HG02981 (cell line): Measurements from ENCODE around the gene SMIM11.
A peak's percentile ranks its signal among the peaks of the same experiment; 100 is the strongest.
"Not testable (repeated sequence)": the region's sequence is repeated elsewhere in the genome, so short reads cannot be mapped to it uniquely, and the experiment has no call there.

Experiments used
- ATAC-seq: cut with Tn5 transposase; IDR thresholded peaks from one replicate; pipeline ENCODE4 v1.9.1; 2021; ENCODE audit warnings: mild to moderate bottlenecking, moderate library complexity; ENCODE audit not compliant: unreplicated experiment

Gene SMIM11

DNA sequence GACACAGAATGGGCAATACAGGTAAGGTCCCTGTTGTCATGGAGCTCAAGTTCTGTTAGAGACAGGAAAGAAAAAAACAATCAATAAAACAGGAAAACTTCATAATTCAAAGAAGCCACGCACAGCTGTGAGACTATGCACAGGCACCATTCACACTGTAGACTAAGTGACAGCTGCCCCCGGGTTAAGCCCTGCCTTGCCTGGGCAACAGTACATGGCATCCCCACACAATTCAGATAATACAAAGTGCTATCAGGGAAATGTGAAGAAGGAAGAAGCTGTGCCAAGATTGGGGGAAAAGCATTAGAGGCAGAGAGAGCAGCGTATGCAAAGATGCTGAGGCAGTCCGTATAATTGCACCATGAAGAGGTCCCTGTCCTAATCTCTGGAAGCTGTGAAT, 20.5 kb upstream of the SMIM11 start:
- ATAC-seq: no peak

DNA sequence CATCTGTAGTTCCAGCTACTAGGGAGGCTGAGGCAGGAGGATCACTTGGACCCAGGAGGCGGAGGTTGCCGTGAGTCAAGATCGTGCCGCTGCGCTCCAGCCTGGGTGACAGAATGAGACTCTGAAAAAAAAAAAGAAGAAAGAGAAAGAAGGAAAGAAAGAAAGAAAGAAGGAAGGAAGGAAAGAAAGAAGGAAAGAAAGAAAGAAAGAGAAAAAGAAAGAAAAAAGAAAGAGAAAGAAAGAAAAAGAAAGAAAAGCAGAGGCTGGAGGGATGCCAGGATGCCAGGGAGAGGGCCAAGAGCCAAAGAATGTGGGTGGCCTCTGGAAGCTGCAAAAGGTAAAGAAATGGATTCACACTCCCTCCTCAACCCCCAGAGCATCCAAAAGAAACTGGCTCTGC, 19.7 kb upstream of the SMIM11 start:
- no peak for ATAC-seq

DNA sequence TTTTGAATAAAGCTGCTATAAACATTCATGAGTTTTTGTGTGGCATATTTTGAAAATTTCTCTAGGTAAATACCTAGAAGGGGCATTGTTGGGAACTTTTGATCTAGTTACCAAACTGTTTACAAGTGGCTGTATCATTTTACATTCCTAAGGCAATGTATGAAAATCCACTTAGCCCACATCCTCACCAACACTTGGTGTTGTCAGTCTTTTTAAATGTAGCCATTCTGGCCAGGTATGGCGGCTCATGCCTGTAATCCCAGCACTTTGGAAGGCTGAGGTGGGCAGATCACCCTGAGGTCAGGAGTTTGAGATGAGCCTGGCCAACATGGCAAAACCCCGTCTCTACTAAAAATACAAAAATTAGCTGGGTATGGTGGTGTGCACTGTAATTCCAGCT, 17.4 kb upstream of the SMIM11 start:
- ATAC-seq: no peak

DNA sequence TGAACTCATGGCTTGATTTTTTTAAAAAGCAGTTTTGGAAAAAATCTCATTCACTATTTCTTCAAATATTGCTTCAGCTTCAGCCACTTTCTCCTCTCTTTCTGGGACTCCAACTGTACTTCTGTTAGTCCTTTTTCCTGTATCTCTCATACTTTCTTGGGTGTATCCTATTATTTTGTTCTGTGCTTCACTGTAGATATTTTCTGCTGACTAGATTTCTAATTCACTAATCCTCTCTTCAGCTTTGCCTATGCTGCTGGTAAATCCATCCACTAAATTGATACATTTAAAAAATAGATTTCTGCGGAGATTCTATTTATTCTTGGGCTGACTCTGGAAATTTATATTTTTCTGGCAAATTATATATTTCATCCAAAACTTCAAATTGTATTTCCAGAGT, 16.4 kb upstream of the SMIM11 start:
- ATAC-seq: no peak

DNA sequence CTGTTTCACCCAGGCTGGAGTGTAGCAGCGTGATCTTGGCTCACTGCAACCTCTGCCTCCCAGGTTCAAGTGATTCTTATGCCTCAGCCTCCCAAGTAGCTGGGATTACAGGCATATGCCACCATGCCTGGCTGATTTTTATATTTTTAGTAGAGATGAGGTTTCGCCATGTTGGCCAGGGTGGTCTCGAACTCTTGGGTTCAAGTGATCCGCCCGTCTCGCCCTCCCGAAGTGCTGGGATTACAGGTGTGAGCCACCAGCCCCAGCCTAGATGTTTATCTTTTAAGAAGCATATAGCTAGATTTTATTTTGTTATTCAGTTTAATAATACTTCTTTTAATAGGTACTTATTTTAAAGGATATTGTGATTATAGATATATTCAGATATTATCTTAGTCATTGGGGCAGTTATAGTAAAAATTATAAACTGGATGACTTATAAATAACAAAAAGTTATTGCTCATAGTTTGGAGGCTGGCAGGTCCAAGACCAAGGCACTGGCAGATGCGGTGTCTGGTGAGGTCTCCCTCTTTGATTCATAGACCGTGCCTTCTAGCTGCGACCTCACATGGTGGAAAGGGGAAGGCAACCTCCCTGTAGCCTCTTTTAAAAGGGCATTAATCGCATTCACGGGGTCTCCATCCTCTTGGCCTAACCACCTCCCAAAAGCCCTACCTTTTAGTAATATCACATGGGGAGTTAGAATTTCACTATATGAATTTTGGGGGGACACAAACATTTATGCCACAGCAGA, 14.6 kb upstream of the SMIM11 start:
- ATAC-seq: no peak

DNA sequence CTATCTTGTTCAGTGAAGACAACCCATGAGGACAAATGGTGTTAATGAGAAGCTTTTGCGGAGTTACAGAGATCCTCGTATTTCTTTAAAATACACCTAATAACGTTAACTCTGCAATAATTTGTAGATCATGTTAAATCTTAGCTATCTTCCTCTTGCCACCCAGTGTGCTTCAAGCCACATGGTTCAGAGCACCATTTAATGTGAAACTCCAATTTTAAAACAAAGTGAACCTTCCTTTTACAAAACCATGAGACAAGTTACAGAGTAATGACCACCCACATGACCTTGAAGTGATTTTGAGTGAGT, 13.2 kb upstream of the SMIM11 start:
- no peak for ATAC-seq

DNA sequence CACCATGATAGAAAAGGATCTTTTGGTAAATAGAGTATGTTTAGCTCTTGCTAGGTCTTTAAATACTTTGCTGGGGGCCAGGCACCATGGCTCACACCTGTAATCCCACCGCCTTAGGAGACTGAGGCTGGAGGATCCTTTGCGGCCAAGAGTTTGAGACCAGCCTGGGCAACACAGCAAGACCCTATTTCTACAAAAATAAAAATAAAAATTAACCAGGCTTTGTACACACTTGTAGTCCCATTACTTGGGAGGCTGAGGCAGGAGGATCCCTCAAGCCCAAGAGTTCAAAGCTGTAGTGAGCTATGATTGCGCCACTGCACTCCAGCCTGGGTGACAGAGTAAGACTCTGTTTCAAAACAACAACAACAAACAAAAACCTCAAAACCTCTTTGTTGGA, 12.6 kb upstream of the SMIM11 start:
- no peak for ATAC-seq

DNA sequence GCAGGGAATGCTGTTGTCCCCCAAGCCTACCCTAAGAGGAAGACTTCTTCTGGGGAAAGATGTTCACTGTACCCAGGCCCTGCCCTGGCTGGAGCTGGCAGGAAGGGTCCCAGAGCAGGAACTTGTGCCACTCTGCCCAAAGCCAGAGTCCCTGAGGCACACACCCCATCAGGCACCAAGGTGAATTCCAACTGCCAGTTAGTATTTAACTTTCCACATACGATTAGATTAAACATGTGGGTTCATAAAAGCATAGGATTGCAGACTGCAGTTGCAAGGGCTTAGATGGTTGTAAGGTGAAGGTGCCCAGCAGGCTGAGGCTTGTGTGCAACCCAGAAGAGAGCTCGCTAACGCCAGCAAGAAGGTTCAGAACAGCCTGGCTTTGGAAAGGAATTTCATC, 11.6 kb upstream of the SMIM11 start, which contains the start of gene KCNE2:
Gene KCNE2, plus strand, starts transcription at position 274 of the 400 bp plus-strand sequence. CDS start 6,473 bp downstream, outside the sequence.
- no peak for ATAC-seq

DNA sequence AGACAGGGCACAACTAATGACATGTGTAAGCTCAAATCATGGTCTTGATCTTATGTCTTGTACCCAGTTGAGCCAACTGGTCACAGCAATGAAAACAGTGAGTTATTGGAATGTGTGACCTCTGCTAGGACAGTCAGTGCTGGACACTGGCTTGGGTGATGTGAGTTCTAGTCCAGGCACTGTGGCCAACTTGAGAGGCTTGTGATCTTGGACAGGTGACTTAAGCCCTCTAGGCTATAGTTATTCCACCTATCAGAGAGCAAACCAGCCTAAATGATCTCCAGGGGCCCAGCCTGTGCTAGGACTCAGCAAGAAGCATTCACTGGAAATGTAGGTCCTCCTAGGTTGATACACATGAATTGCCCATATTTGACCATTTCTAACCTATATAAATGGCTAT, 10.4 kb upstream of the SMIM11 start:
- no peak for ATAC-seq

DNA sequence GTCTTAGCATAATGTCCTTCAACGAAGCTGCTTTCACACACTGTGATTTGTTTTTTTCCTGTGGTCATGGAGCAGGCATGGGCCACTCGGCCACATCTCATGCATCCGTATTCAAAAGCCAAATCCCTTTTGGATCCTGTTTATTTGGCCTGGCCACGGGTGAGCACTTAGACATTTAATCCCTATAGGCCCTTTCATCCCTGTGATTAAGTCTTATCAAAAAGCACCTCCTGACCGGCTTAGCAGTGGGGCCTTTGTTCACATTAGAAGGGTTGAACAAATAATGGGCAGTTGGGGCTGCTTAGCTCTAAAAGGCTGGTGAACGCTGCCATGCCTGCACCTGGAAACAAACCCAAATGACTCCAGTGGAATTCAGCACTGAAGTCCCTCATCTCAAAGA, 9.5 kb upstream of the SMIM11 start:
- no peak for ATAC-seq

DNA sequence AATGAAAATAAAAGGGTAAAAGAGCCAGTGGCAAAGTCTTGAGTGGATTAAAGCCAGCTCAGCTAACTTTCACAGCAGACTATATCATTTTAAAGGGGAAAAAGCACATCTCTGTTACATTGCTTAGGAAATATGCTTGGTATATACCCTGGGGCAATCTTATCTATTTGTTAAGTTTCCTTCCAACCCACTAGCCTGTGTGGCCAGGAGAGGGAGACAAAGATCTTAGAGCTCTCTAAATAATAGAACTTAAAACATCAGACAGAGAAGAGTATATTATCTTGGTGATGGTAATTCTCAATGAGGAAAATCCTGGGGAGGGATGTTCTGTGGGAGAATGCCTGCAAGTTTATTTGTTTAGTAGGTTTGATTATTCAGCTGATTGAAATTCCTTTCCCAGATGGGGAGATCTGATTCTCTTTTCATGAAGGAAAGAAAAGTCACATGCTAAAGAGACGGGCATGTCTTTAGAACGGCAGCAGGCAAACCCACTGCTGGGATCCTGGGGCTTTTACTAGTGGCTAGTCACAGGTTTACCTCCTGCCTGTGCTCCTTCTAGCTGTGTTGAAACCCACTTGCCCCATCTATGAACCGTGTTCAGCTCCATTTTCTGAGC, 7.9 kb upstream of the SMIM11 start:
- no peak for ATAC-seq

DNA sequence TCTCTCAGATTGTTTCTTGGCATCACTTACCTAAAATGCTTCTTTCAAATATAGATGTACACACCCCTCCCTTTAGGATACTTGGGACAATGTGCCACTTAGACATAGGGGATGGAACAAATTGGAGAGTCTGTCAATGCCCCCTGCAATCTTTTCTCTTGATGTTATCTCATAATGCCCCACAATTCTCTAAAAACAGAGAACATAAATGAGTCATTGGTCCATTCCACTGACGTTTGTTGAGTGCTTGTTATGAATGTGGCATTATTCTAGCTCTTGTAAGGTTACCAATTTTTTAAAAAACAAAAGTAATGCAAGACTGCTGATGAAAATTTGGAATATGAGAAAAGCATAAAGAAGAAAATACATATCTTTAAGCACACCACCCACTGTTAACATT, 5.6 kb upstream of the SMIM11 start:
- ATAC-seq: no peak

DNA sequence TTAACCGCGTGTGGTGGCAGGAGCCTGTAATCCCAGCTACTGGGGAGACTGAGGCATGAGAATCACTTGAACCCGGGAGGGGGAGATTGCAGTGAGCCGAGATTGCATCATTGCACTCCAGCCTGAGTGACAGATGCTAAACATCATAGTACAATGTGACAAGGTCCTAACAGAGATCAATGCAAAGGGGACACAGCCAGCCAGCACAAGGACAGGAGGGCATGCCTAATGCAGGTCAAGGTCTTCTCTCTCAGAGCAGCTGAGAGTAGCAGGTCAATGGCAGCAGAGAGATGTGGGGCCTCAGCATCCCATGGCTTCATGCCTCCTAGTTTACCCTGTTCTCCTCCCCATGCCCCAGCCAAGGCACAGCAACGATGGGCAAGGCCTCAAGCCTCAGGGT, 3.0 kb upstream of the SMIM11 start:
- ATAC-seq: no peak

DNA sequence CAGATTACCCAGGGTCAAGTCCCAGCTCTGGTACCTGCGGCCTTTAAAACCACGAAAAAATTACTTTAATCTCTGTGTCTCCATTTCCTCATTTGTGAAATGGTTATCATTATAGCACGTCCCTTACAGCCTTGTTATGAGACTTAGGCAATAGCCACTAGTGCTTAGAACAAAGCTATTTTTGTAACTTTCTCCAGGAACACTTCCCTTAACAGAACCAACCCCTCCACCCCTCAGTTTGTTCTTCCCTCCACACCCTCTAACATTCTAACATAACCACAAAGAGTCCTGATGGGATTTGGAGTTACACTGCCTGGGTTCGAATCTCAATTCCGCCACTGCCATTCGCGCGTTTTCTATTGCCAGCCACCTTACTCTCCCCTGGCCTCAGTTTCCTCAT, 845 bp upstream of the SMIM11 start:
- not testable (repeated sequence) for ATAC-seq

DNA sequence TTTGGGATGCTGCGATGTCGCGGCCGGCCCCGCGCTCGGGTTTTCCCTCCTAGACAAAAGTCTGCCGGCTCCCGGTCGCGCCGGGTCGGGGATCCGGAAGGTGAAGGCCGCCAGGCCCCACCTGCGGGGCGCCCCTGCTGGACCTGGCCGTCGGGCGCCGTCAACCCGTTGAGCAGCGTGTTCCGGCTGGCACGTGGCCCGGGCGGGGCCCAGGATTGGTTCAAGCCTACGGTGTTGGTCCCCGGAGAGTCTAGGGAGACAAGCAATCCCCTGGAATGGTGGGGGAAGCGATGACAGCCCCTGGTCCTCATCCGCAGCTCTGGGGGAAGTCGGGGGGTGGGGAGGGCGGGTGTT, 289 bp downstream of the SMIM11 start:
- peak; percentile 64 for ATAC-seq

DNA sequence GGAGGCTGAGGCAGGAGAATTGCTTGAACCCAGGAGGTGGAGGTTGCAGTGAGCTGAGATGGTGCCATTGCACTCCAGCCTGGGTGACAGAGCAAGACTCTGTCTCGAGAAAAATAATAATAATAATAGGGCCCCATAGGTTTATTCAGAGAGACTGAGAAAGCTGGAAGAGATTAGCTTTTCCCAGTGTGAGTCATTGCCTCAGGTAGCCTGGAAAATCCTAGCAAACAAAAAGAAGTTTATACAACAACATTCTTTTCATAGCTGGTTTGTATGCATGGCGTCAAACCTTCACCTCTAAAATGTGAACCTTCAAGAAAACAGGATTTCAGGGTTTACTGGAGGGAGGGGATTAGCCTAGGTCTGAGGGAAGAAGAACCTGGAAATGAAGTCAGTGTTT, 7.8 kb downstream of the SMIM11 start:
- not testable (repeated sequence) for ATAC-seq

DNA sequence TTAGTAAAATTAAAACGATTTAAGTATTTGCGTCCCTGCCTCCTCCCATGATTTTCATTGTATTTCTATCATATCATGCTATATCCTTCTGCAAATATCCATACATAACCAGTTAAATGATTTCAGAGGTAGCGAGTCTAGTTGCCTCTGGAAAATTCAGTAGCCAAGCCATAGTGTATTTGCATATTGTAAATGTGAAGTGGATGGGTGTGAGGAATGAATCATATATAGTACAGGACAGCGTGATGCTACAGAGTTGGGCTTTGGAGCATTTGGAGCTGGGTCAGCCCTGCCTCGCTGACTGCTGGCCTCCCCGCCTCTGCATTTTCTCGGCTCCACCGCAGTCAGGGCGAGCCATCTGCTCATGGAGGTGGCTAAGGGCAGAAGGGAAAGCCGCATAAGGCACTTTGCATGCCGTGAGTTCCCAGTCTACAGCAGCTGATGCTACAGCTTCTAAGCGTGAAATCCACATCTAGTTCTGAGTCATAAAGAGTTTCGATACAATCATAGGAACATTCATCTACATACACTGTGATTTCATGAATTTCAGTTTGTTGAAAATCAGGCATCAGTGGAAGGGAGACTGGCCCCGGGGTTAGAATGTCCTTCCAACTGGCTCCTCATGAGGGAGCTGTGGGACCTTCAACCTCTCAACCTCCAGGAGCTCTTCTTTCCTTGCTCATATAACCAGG, 8.6 kb downstream of the SMIM11 start:
- ATAC-seq: peak; percentile 73

DNA sequence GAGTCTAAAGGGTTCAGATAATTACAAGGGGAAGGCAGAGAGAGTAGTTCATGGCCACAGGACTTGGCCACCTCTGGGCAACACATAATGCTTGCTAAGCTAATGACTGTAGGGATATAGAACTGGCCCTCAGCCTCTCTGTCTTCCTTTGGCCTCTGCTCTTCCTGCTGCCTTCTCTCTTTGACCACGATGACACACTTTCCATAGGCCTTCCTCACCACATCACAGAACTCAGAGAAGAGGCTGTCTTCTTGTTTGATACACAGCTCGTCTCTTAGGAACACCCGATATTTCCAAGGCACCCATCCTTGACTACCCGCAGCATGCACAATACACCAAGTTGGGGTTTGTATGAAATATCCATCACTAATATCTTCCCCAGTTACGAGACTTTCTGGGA, 25.2 kb downstream of the SMIM11 start:
- not testable (repeated sequence) for ATAC-seq

DNA sequence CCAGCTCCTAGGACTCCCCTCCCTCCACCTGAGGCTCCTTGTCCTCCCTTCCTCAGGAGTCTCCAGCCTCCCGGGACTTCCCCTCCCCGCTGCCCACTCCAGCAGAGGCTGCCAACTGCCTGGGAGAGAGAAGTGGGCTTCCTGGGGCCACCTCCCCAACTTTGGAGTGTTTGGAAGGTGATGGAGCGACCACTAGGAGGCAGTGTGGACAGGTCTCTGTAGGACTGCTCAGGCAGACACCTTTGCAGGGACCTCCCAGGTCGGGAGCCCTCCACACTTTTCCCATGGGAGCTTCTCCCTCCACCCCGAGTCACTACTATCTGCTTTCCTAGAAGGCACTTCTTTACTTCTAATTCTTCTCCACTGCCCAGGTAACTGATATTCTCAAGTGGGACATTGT, 29.4 kb downstream of the SMIM11 start:
- not testable (repeated sequence) for ATAC-seq

DNA sequence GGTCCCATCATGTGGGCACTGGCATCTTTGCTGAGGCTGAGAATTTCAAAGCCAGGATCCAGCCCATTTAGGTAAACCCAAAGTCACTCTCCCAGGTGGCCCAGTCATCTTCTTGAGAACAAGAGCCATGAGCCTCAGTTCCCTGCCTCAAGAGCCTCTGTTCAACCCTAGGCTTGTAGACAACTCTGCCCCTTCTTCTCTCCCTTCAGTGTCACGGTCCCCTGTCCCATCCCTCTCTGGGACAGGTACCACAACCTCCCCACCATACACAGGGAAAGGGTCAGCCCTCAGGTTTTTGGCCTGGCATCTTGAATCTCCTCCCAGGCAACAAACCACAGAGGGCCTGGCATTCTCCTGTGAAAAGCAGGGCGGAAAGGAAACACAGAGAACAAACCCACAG, 30.4 kb downstream of the SMIM11 start:
- not testable (repeated sequence) for ATAC-seq

DNA sequence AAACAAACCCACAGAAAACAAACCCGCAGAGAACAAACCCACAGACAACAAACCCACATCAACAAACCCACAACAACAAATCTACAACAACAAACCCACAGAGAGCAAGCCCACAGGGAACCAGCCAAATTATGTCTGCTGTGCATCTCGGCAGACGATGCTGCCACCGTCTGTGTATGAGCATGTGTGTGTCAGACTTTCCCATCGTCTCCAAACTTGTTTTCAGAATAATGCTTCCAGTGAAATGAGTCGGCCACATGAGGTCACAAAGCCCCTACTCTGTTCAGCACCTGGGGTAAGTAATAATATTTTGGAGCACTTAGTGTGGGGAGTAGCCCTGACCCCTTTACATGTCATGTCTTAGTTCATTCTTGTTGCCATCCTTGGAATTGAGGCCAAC, 30.8 kb downstream of the SMIM11 start:
- ATAC-seq: not testable (repeated sequence)

DNA sequence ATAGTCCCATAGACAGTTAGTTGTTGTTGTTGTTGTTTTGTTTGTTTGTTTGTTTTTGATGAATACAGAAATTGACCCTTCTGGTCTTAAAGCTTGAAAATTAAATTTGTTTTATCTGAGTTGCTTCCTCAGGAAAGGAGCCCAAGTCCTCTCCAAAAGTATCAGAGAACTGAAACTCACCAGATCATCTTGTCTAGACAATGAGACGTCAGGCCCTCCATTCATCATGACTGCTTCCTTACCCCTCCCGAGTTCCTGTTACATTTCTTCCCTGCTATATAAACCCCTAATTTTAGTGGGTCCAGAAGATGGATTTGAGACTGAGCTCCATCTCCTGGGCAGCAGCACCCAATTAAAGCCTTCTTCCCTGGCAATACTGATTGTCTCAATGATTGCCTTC, 31.4 kb downstream of the SMIM11 start:
- ATAC-seq: not testable (repeated sequence)
